WTC11 (cell line): ENCODE results near the gene TRMT10A. TPM values are rescaled to one million over a fixed set of nuclear protein-coding genes. Genes with fewer than 3 reads are reported as not detected.

Source experiments
- ATAC-seq: fragments of 200-7000 bp; cut with Tn5 transposase; 2 replicates; pipeline ENCODE4 v1.10.0; 2021; ENCODE audit warnings: mild to moderate bottlenecking, moderate library complexity
- CTCF ChIA-PET: fragments of 300-600 bp; sonication (Branson Sonifier 250); formaldehyde crosslinking; loops from one replicate; lab custom pipeline; 2021; ENCODE audit warnings: antibody characterized with exemption; lab: Charles Lee
- POLR2A ChIA-PET: fragments of 350-600 bp; sonication (Branson Sonifier 250); formaldehyde crosslinking; loops from one replicate; lab custom pipeline; 2021; ENCODE audit warnings: antibody characterized with exemption; lab: Charles Lee
- DNase-seq: peaks from one replicate; pipeline ENCODE4 v3.0.0; 2021; ENCODE audit warnings: low spot score
- H3K27ac Mint-ChIP-seq: 2 replicates; pipeline ENCODE4 v1.8.0; 2021; ENCODE audit warnings: mixed read lengths
- H3K27me3 Mint-ChIP-seq: 2 replicates; pipeline ENCODE4 v1.8.0; 2021; ENCODE audit warnings: low read depth, mild to moderate bottlenecking, moderate library complexity, mixed read lengths
- H3K36me3 Mint-ChIP-seq: 2 replicates; pipeline ENCODE4 v1.8.0; 2021; ENCODE audit warnings: mixed read lengths
- H3K4me1 Mint-ChIP-seq: 2 replicates; pipeline ENCODE4 v1.8.0; 2022; ENCODE audit warnings: mixed read lengths
- H3K4me3 Mint-ChIP-seq: 2 replicates; pipeline ENCODE4 v1.8.0; 2021; ENCODE audit warnings: mild to moderate bottlenecking, moderate library complexity, mixed read lengths
- H3K9me3 Mint-ChIP-seq: 2 replicates; pipeline ENCODE4 v1.8.0; 2021; ENCODE audit warnings: mixed read lengths
- ATF3 ChIP-seq: sonication (generic); formaldehyde crosslinking; conservative IDR thresholded peaks from 2 replicates; pipeline ENCODE4 v1.8.1; 2022; ENCODE audit warnings: mild to moderate bottlenecking, missing genetic modification reagents
- CBFB ChIP-seq: sonication (generic); formaldehyde crosslinking; IDR thresholded peaks from 2 replicates; pipeline ENCODE4 v1.8.1; 2022; ENCODE audit warnings: mild to moderate bottlenecking, low read depth, missing genetic modification reagents
- CDX4 ChIP-seq: fragments of 250-450 bp; sonication (Bioruptor Pico); IDR thresholded peaks from 2 replicates; pipeline ENCODE4 v1.9.0; 2021; ENCODE audit warnings: moderate library complexity, mild to moderate bottlenecking, inconsistent platforms, borderline replicate concordance
- E2F5 ChIP-seq: sonication (generic); formaldehyde crosslinking; IDR thresholded peaks from 2 replicates; pipeline ENCODE4 v1.8.1; 2022; ENCODE audit warnings: mild to moderate bottlenecking, moderate library complexity, missing genetic modification reagents
- FOXJ3 ChIP-seq: sonication (generic); formaldehyde crosslinking; IDR thresholded peaks from 2 replicates; pipeline ENCODE4 v1.9.0; 2021; ENCODE audit warnings: missing genetic modification reagents, mild to moderate bottlenecking, borderline replicate concordance
- FOXK1 ChIP-seq: sonication (generic); formaldehyde crosslinking; IDR thresholded peaks from 2 replicates; pipeline ENCODE4 v1.8.0; 2022; ENCODE audit warnings: mild to moderate bottlenecking, moderate library complexity, missing genetic modification reagents
- FOXP1 ChIP-seq: sonication (generic); formaldehyde crosslinking; IDR thresholded peaks from 2 replicates; pipeline ENCODE4 v1.8.0; 2022; ENCODE audit warnings: missing genetic modification reagents, mild to moderate bottlenecking, moderate library complexity, borderline replicate concordance
- GABPB1 ChIP-seq: sonication (generic); formaldehyde crosslinking; IDR thresholded peaks from 2 replicates; pipeline ENCODE4 v1.8.1; 2023; ENCODE audit warnings: mild to moderate bottlenecking, missing genetic modification reagents
- JAZF1 ChIP-seq: fragments of 250-450 bp; sonication (Bioruptor Pico); IDR thresholded peaks from 2 replicates; pipeline ENCODE4 v1.9.0; 2021; ENCODE audit warnings: moderate library complexity, mild to moderate bottlenecking, inconsistent platforms
- JUN ChIP-seq: sonication (generic); formaldehyde crosslinking; IDR thresholded peaks from 2 replicates; pipeline ENCODE4 v1.8.0; 2023; ENCODE audit warnings: mild to moderate bottlenecking, missing genetic modification reagents
- MAX ChIP-seq: sonication (generic); formaldehyde crosslinking; IDR thresholded peaks from 2 replicates; pipeline ENCODE4 v1.8.0; 2022; ENCODE audit warnings: mild to moderate bottlenecking, missing genetic modification reagents
- MLX ChIP-seq: sonication (generic); formaldehyde crosslinking; IDR thresholded peaks from 2 replicates; pipeline ENCODE4 v1.8.1; 2023; ENCODE audit warnings: mild to moderate bottlenecking, missing genetic modification reagents, moderate library complexity
- MXD4 ChIP-seq: fragments of 250-450 bp; sonication (Bioruptor Pico); IDR thresholded peaks from 2 replicates; pipeline ENCODE4 v1.8.0; 2021; ENCODE audit warnings: mild to moderate bottlenecking, moderate library complexity, borderline replicate concordance
- NFATC4 ChIP-seq: fragments of 250-450 bp; sonication (Bioruptor Pico); IDR thresholded peaks from 2 replicates; pipeline ENCODE4 v1.9.0; 2021; ENCODE audit warnings: mild to moderate bottlenecking
- NFE2L1 ChIP-seq: sonication (generic); formaldehyde crosslinking; IDR thresholded peaks from 2 replicates; pipeline ENCODE4 v1.8.1; 2023; ENCODE audit warnings: missing genetic modification reagents
- NR1H2 ChIP-seq: sonication (generic); formaldehyde crosslinking; IDR thresholded peaks from 2 replicates; pipeline ENCODE4 v1.9.0; 2021; ENCODE audit warnings: mild to moderate bottlenecking, moderate library complexity, missing genetic modification reagents
- SMAD3 ChIP-seq: sonication (generic); formaldehyde crosslinking; IDR thresholded peaks from 2 replicates; pipeline ENCODE4 v1.8.0; 2022; ENCODE audit warnings: missing genetic modification reagents, mild to moderate bottlenecking, borderline replicate concordance
- SMAD4 ChIP-seq: sonication (generic); formaldehyde crosslinking; IDR thresholded peaks from 2 replicates; pipeline ENCODE4 v1.8.0; 2022; ENCODE audit warnings: mild to moderate bottlenecking, missing genetic modification reagents
- SOX15 ChIP-seq: fragments of 250-450 bp; sonication (Bioruptor Pico); IDR thresholded peaks from 2 replicates; pipeline ENCODE4 v1.9.0; 2021; ENCODE audit warnings: mild to moderate bottlenecking
- SP1 ChIP-seq: sonication (generic); formaldehyde crosslinking; conservative IDR thresholded peaks from 2 replicates; pipeline ENCODE4 v1.8.1; 2022; ENCODE audit warnings: missing genetic modification reagents
- TCF7 ChIP-seq: sonication (generic); formaldehyde crosslinking; IDR thresholded peaks from 2 replicates; pipeline ENCODE4 v1.8.0; 2022; ENCODE audit warnings: mild to moderate bottlenecking, low read depth, missing genetic modification reagents, moderate library complexity
- TEAD4 ChIP-seq: sonication (generic); formaldehyde crosslinking; IDR thresholded peaks from 2 replicates; pipeline ENCODE4 v1.8.0; 2022; ENCODE audit warnings: mild to moderate bottlenecking, missing genetic modification reagents
- ZNF219 ChIP-seq: sonication (generic); formaldehyde crosslinking; IDR thresholded peaks from 2 replicates; pipeline ENCODE4 v1.8.0; 2023; ENCODE audit warnings: missing genetic modification reagents, mild to moderate bottlenecking, borderline replicate concordance
- ZNF263 ChIP-seq: sonication (generic); formaldehyde crosslinking; IDR thresholded peaks from 2 replicates; pipeline ENCODE4 v1.8.1; 2022; ENCODE audit warnings: low read depth, mild to moderate bottlenecking, moderate library complexity, missing genetic modification reagents
- ZNF416 ChIP-seq: fragments of 250-450 bp; sonication (Bioruptor Pico); IDR thresholded peaks from 2 replicates; pipeline ENCODE4 v1.9.0; 2021; ENCODE audit warnings: mild to moderate bottlenecking, inconsistent platforms
- ZNF423 ChIP-seq: fragments of 250-450 bp; sonication (Bioruptor Pico); IDR thresholded peaks from 2 replicates; pipeline ENCODE4 v2.1.2; 2022; ENCODE audit warnings: mild to moderate bottlenecking, moderate library complexity
- ZNF425 ChIP-seq: fragments of 250-450 bp; sonication (Bioruptor Pico); conservative IDR thresholded peaks from 2 replicates; pipeline ENCODE4 v1.9.0; 2021; ENCODE audit warnings: mild to moderate bottlenecking
- ZNF512 ChIP-seq: sonication (generic); formaldehyde crosslinking; IDR thresholded peaks from 2 replicates; pipeline ENCODE4 v1.8.1; 2022; ENCODE audit warnings: missing genetic modification reagents, borderline replicate concordance
- ZNF671 ChIP-seq: fragments of 250-450 bp; sonication (Bioruptor Pico); IDR thresholded peaks from 2 replicates; pipeline ENCODE4 v1.8.0; 2021; ENCODE audit warnings: mild to moderate bottlenecking
- total RNA-seq: library from RNA; stranded (reverse); gene quantifications from 3 replicates; pipeline ENCODE4 v1.2.3, GENCODE V29; 2021

Gene TRMT10A
- total RNA-seq, 1 experiment from 2014 or later: 3.7 TPM

GRCh38 chr4:99540277-99540939, 23.4 kb downstream of the TRMT10A start:
- ChIA-PET POLR2A (no interaction called here), CTCF (no interaction called here)
- Mint-ChIP-seq H3K27ac (no peak overlapping the region), H3K9me3 (peaks cover 8% of the 10 kb centered on the region), H3K36me3 (no peaks in the 10 kb centered on the region), H3K4me3 (no peak overlapping the region), H3K27me3 (no peaks in the 10 kb centered on the region; the same call in 1 of the 2 replicates), H3K4me1 (no peaks in the 10 kb centered on the region)
- DNase-seq (no peak), ATAC-seq (no peak)
- TF ChIP-seq ATF3 (CRISPR knock-in tag): no peak
- TF ChIP-seq SOX15 (CRISPR knock-in tag): no peak
- TF ChIP-seq SMAD3: no peak
- no peak for TF ChIP-seq E2F5 (CRISPR knock-in tag)
- TF ChIP-seq SMAD4 (CRISPR knock-in tag): no peak
- no peak for TF ChIP-seq ZNF219
- TF ChIP-seq TCF7: no peak
- TF ChIP-seq ZNF423: no peak
- no peak for TF ChIP-seq NR1H2 (CRISPR knock-in tag)
- no peak for TF ChIP-seq ZNF671 (CRISPR knock-in tag)
- TF ChIP-seq ZNF416: no peak

GRCh38 chr4:99537674-99538073, 26.2 kb downstream of the TRMT10A start:
- no peak overlapping the region for H3K4me3 Mint-ChIP-seq
- no peak overlapping the region for H3K27ac Mint-ChIP-seq
- peaks cover 13% of the 10 kb centered on the region for H3K9me3 Mint-ChIP-seq
- DNase-seq (no peak), ATAC-seq (no peak)
- no peaks in the 10 kb centered on the region; the same call in 1 of the 2 replicates for H3K27me3 Mint-ChIP-seq
- H3K4me1 Mint-ChIP-seq: no peaks in the 10 kb centered on the region
- CTCF ChIA-PET: no interaction called here
- no peak for TF ChIP-seq CBFB
- TF ChIP-seq JUN: no peak
- TF ChIP-seq ZNF263 (CRISPR knock-in tag): no peak
- no peak for TF ChIP-seq FOXJ3 (CRISPR knock-in tag)
- no peak for TF ChIP-seq ZNF512 (CRISPR knock-in tag)
- TF ChIP-seq TEAD4: no peak
- TF ChIP-seq SP1: no peak
- TF ChIP-seq NR1H2 (CRISPR knock-in tag): no peak
- POLR2A ChIA-PET: interaction anchor here (0.7 kb wide), 1 partner anchor 26 kb away, joined by 3 read pairs; the partner anchor contains the start of gene TRMT10A
- no peaks in the 10 kb centered on the region for H3K36me3 Mint-ChIP-seq

GRCh38 chr4:99536848-99537247, 27.0 kb downstream of the TRMT10A start:
- ATAC-seq (no peak), DNase-seq (no peak)
- no peaks in the 10 kb centered on the region for H3K4me1 Mint-ChIP-seq
- peaks cover 13% of the 10 kb centered on the region for H3K9me3 Mint-ChIP-seq
- H3K36me3 Mint-ChIP-seq: no peaks in the 10 kb centered on the region
- POLR2A ChIA-PET: no interaction called here
- no peaks in the 10 kb centered on the region; the same call in none of the 2 replicates for H3K27me3 Mint-ChIP-seq
- no peak overlapping the region for H3K4me3 Mint-ChIP-seq
- CTCF ChIA-PET: no interaction called here
- no peak overlapping the region for H3K27ac Mint-ChIP-seq
- TF ChIP-seq ZNF425 (CRISPR knock-in tag): no peak
- no peak for TF ChIP-seq NFE2L1
- TF ChIP-seq NFATC4 (CRISPR knock-in tag): no peak
- TF ChIP-seq MAX (CRISPR knock-in tag): no peak
- TF ChIP-seq MXD4: no peak
- no peak for TF ChIP-seq FOXP1 (CRISPR knock-in tag)
- TF ChIP-seq CDX4 (CRISPR knock-in tag): no peak
- TF ChIP-seq MLX (CRISPR knock-in tag): no peak
- no peak for TF ChIP-seq JAZF1
- no peak for TF ChIP-seq ATF3 (CRISPR knock-in tag)
- TF ChIP-seq GABPB1 (CRISPR knock-in tag): no peak
- TF ChIP-seq FOXK1 (CRISPR knock-in tag): no peak
